HCEC 1CT (cell line): ENCODE measurements around the gene CD46.
A peak's percentile ranks its signal among the peaks of the same experiment; 100 is the strongest.
"Not testable (repeated sequence)": the region's sequence is repeated elsewhere in the genome, so short reads cannot be mapped to it uniquely, and the experiment has no call there.

Source experiments
- DNase-seq: peaks from one replicate; pipeline ENCODE4 v3.0.0-alpha.2; 2017

CD46 gene

DNA sequence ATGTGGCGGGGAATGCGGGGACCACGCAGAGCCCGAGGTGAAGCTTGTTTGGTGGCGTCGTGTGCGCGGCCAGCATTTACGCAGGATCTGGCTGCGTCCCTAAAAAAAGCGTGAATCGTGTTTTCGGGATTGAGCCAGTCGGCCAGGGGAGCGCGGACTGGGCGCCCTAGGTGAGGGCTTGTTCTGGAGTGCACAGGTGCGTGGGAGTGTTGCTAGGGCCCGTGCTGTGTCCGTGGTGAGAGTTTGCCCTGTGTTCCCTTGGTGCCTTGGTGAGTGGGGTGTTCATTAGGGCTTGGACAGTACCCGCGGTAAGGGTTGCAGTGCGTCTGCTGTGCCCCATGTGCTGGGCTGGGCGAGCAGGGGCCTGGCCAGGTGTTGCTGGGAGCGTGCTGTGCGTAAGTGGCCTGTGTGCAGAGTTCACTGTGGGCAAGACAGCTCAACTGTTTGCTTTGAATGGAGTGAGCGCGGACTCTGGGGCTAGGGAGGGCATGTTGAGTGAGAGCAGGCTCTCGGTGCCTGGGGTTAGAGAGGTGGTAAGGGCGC lies 673 bp downstream of the CD46 start:
- DNase-seq, result peak; percentile 6

DNA sequence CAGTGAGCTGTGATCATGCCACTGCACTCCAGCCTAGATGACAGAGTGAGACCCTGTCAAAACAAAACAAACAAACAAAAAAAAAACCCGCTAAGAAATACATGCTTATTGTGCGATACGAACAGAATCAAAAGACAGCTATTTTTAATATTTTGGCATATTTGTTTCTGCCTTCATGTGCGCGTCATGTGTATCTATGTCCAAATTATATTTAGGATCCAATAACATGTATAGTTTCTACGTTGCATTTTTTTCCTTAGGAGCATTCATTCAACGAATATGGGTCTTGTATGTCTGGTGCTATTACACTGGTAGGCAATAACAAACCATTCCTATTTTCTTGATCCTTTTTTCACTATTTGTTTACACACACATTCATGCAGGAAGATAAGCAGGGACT lies 1.8 kb downstream of the CD46 start:
- no peak for DNase-seq

DNA sequence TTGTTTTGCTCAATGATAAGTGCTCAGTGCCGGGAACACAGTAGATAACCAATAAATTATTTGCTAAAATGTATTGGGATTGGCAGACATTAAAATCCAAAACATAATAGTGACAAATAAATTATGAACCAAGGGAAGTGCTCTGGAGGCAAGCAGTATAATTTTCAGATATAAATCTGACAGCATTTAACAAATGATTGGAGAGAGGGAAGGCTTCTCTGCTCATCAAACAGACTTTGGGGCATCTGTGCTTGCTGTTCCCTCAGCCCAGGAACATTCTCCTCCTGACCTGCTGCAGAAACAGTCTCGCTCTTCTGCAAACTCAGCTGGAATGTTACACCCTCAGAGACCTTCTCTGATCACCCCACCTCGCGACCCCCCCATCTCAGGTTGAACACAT lies 2.2 kb downstream of the CD46 start:
- DNase-seq, result no peak

DNA sequence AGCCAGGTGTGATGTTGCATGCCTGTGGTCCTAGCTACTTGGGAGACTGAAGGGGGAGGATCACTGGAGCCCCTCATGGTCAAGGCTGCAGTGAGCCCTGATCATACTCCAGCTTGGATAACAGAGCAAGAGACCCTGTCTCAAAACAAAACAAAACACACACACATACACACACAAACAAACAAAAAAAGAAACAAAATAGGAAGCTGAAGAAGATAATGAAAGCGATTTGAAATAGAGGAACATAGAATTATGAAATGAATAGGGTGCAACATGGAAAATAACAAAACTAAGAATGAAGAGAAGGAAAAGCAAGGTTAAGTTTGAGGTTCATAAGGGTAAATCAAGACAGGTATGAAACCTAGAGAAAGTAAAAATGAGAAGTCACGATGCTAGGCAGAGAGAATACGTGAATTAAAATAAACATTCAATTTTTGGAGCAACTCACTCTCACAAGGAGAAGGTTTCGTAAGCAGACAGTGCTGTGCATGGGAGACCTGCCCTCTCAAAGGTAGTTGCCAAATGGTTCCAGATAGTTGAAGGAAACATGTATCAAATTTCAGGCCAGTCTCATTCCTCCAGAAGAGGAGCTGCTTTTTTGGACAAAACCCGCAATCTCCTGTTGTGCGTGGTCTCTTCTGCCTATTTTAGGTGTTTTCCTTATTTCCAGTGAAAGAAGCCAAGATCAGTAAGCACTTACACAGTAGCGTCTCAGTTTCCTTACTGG lies 3.3 kb downstream of the CD46 start:
- no peak for DNase-seq

DNA sequence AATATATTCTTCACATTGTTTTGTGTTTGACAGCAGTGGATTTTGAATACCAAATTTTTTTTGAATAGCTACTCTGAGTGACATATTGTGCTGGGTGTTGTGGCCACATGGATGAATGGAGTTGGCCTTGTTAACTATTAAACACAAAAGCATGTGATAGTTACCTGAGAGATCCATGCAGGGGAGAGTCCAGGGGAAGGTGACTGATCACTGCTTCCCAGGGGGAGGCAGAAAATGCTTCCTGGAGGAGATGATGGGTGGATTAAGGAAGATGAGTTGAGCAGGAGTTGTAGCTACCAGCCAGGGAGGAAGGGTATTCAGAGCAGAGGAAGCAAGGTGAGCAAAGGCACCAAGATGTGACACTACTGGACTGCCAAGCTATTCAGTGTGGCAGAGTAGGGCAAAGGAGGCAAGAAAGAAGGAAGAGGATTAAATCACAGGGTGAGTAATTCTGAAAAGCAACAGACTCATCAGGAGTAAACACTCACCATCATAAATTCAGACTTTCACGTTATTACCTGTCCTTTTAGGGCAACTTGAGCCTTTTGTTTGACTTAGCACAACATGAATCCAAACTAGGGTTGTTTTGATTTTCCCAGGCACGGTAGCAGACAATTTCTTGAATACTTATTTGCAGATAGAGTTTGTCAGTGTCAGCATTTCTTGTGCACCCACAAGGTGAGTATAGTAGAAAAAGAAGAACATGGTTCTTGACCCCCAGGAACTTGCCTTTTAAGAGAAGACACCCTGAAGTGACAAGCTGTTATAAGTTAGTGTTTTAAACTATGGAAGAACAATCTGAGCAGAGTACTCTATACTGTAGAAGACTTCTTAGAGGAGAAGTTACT lies 4.2 kb downstream of the CD46 start:
- no peak for DNase-seq

DNA sequence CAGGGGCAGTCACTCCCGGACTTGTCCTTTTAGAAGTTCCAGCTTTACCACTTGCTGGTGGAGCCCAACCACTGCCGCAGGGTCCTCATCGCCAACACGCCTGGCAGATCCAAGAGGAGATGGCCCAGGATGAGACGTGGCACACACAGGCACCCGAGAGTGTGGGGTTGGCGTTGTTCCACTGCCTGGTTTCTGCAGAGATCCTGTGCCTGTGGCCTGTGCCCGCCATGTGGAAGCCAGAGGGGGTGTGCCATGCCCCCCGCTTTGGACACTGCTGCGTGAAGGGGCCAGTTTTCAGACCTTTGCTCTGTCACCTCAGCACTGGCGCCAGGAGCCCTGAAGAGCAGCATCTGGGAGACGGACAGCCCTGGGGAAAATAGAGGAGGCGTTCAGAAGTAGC lies 10.8 kb downstream of the CD46 start:
- DNase-seq, result no peak

DNA sequence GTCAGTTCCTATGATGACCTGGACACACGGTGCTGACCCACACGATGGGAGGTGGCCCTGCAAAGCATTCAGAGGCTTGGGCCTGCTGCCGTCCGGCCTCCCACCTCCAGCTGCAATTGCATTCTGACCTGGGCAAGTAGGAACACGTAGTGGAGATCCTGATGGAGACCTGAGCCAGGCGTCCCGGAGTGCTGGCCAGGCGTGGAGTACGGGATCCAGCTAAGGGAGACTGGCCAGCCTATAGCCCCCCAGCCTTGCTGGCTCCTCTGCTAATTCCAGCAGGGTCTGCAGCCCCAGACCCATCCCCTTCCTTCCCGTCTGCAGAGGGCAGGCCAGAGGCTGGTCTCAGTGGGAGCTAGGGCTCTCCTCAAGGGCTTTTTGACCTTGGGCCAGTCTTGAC lies 11.2 kb downstream of the CD46 start:
- no peak for DNase-seq

DNA sequence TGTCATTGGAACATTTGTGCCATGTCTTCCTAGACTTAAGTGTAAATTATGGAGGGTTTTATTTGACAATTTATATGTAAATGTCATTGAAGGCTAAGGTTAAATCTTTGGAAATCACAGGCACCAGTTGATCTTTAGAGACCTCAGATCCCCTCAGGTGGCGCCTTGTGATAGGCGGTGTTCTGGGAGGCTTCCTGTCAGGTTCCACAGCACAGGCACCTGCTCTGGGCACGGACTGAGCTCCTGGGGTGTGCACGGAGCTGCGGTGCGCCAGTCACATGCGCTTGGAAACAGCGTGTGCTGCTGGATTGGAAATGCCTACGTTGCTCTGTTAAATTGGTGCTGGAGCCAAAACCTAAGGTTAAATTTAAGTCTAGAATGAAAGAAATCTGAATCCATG lies 12.1 kb downstream of the CD46 start:
- no peak for DNase-seq

DNA sequence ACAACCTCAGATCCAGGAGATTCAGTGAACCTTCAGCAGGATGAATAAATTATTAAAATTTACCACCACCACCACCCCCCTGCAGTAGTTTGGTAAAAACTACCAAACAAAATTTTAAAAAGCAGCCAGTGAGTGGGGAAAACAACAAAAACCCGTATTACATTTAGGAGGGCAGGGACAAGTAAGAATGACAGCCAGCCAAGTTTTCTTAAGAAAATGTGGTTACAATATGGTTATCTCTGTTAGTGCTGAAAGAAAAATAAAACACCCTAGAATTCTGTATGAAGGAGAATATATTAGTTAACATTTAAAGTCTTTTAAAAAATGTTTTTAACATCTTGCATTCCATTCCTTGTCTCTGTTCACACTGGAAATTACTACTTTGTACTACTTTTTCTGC lies 14.7 kb downstream of the CD46 start:
- no peak for DNase-seq

DNA sequence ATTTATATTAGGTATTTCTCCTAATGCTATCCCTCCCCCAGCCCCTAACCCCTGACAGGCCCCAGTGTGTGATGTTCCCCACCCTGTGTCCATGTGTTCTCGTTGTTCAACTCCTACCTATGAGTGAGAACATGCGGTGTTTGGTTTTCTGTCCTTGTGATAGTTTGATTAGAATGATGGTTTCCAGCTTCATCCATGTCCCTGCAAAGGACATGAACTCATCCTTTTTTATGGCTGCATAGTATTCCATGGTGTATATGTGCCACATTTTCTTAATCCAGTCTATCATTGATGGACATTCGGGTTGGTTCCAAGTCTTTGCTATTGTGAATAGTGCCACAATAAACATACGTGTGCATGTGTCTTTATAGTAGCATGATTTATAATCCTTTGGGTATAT lies 18.7 kb downstream of the CD46 start:
- DNase-seq, result not testable (repeated sequence)

DNA sequence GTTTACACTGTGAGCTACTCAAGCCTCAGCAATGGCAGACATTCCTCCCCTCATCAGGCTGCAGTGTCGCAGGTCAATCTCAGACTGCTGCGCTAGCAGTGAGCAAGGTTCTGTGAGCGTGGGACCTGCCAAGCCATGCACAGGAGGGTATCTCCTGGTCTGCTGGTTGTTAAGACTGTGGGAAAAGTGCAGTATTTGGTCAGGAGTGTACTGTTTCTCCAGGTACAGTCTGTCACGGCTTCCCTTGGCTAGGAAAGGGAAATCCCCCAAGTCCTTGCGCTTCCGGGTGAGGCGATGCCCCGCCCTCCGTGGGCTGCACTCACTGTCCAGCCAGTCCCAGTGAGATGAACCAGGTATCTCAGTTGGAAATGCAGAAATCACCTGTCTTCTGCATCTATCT lies 24.2 kb downstream of the CD46 start:
- not testable (repeated sequence) for DNase-seq

DNA sequence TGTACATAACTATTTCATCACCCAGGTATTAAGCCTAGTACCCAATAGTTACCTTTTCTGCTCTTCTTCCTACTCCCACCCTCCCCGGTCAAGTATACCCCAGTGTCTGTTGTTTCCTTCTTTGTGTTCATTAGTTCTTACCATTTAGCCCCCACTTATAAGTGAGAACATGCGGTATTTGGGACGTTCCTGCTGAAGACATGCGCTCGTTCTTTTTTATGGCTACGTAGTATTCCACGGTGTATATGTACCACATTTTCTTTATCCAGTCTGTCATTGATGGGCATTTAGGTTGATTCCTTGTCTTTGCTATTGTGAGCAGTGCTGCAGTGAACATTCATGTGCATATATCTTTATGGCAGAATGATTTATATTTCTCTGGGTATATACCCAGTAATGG lies 25.6 kb downstream of the CD46 start:
- DNase-seq, result not testable (repeated sequence)

DNA sequence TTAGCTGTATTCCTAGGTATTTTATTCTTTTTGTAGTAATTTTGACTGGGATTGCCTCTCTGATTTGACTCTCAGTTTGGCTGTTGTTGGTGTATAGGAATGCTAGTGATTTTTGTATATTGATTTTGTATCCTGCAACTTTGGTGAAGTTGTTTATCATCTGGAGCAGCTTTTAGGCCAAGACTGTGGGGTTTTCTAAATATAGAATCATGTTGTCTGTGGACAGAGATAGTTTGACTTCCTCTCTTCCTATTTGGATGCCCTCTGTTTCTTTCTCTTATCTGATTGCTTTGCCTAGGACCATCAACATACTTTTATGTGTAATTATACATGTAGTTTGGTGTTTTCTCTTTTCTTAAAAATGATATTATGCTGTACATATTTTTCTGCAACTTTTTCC lies 27.2 kb downstream of the CD46 start:
- DNase-seq, result no peak

DNA sequence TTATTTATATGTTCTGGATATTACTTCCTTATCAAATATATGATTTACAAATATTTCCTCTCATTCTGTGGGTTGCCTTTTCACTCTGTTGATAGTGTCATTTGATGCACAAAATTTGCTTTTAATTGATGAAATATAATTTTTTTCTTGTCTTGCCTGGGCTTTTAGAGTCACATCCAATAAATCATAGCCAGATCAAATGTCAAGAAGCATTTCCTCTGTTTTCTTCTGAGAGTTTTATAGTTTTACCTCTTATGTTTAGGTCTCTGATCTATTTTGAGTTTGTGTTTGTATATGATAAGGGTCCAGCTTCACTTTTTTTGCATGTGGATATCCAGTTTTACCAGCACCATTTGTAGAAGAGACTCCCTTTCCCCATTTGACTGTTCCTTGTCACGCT lies 29.5 kb downstream of the CD46 start:
- DNase-seq, result no peak

DNA sequence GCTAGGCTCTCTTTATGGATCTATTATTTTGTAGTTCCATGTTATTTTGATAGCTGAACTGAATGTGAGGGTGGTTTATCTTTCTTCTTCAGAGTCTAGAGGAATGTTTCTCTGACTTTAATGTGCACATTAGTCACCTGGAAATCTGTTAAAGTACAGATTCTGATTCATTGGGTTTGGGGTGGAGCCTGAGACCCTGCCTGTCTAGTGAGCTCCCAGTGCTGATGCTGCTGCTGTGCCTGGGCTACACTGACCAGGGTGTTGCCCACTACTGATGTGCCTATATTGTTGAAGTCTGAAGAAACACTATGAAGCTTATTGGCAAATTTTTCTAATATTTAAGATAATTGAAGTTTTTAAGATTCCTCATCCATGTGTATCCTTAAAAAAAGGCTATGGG lies 35.9 kb downstream of the CD46 start:
- DNase-seq, result no peak

DNA sequence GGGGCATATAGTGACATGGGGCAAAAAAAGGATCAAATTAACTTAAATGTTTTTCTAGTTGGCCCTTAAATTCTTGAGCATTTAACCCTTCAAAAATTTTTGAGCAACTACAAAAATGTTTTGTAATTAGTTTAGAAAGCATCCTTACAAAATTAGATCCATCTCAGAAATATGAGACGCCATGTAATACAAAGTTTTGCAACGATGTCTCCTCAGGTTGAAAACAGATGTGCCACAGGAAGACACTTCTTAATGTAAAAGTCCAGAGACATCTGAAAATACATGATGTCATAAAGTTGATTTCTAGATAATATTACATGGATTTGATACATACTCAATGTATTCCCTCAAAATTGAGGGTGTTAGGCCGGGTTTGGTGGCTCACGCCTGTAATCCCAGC lies 37.5 kb downstream of the CD46 start:
- no peak for DNase-seq

DNA sequence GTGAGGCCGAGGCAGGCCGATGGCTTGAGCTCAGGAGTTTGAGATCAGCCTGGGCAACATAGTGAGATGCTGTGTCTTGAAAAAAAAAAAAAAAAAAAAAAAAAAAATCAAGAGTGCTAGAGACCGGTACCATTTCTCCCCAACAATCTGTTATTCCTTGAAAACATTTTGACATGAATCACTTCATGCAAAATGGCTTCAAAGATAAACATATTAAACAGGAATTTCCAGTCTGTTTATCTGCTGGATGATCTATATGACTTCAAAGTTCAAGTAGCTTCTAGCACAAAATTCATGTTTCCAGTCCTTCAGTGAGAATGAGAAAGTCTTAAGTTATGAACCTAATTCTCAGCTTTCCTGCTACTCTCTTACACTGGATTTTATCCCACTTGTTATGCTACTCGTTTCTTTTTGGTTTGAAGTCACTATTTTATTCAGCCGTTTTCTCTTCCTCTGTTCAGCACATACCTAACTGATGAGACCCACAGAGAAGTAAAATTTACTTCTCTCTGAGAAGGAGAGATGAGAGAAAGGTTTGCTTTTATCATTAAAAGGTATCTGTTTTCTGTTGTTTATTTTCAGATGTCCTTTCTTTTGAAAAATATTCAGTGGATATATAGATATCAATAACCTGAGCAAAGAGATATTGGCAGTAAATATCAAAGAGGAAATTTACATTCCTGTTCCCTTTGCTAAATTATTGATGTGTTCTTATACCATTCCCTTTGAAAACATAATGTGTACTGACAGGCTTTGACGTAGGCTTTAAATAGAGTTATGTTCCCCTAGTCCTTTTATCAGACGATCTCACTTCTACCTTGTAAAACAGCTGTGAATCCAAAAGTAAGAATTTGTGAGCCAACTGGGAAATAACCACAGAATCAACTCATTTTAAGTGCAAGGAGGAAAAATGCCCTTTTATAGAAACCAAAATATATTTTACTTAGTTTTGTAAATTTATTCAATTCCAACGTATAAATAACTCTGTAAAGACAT lies 38.2 kb downstream of the CD46 start:
- DNase-seq, result no peak

DNA sequence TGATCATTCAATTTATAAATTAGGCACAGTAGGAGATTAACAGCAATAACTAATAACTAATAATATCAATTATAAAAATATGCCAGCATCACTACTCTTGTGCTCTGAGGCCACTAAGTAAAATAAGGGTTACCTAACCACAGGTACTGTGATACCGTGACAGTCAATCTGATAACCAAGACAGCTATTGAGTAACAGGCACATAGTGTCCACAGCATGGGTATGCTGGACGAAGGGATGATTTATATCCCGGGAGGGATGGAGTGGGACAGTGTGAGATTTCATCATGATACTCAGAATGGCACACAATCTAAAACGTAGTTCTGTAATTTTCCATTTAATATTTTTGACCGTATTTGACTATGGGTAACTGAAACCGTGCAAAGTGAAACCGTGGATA lies 39.4 kb downstream of the CD46 start:
- DNase-seq, result no peak

DNA sequence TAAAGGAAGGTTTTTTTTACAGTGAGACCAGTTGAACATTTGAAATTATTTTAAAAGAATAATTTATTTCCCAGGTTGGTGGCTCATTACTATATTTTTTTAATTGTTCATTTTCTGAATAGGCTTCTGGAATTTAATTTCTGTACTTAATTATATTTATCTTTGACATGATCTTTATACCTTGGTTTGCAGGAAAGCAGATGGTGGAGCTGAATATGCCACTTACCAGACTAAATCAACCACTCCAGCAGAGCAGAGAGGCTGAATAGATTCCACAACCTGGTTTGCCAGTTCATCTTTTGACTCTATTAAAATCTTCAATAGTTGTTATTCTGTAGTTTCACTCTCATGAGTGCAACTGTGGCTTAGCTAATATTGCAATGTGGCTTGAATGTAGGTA lies 41.5 kb downstream of the CD46 start:
- DNase-seq, result no peak

DNA sequence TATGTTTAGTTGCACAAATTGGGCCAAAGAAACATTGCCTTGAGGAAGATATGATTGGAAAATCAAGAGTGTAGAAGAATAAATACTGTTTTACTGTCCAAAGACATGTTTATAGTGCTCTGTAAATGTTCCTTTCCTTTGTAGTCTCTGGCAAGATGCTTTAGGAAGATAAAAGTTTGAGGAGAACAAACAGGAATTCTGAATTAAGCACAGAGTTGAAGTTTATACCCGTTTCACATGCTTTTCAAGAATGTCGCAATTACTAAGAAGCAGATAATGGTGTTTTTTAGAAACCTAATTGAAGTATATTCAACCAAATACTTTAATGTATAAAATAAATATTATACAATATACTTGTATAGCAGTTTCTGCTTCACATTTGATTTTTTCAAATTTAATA lies 43.0 kb downstream of the CD46 start:
- DNase-seq, result no peak

DNA sequence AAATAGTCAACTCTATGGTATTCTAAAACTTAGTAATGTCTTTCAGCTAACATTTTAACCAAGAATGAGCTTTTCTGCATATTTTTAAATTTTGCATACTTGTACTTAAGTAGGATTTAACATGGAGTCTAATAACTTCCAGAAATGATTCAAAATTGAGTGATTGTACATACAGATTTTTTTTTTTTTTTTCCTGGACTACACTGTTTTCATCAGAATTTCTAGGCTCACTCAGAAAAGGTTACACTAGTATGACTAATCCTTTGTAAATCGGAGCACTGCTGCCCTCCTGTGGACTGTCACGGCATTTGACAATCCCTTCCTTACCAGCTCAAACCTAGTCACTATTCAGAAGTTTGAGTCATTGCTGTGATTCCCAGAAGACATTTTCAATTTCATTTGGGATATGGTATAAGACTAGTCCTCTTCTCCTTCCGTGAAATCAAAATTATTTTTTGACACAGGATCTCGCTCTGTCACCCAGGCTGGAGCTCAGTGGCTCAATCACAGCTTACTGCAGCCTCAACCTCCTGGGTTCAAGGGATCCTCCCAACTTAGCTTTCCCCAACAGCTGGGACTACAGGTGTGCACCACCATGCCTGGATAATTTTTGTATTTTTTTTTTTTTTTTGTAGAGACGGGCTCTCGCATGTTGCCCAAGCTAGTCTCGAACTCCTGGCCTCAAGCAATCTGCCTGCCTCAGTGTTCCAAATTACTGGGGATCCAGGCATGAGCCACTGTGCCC lies 45.5 kb downstream of the CD46 start:
- peak; percentile 81 for DNase-seq

DNA sequence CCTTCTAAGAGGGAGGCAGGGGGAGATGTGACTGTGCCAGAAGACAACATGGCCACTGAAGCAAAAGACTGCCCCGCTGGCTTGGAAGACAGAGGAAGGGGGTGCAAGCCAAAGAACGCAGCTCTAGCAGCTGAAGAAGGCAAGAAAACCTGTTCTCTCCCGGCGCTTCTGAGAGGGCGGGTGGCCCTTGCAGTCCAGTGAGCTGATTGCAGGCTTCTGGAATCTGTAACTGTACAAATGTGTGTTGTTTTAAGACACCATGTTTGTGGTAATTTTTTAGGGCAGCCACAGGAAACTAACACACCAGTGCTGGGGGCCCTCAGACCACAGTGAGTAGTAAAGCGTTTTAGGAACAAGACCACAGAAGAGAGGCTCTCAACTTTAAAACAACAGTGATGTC lies 47.0 kb downstream of the CD46 start:
- no peak for DNase-seq
